Measurements from ENCODE around the gene YIPF4. TPM values are rescaled to one million over a fixed set of nuclear protein-coding genes. Genes with fewer than 3 reads are reported as not detected.

Gene YIPF4
- total RNA-seq, 2 experiments from 2014 or later = 32.1 to 40.5 TPM

Other genes starting within 250 kb of the YIPF4 start
- gene DPY30, start 238.1 kb upstream of the YIPF4 start, total RNA-seq = 10 to 100 TPM; 68.5 to 68.8 TPM
- gene SPAST, start 214.3 kb upstream of the YIPF4 start, total RNA-seq = 10 to 100 TPM; 13.5 to 14.1 TPM
- gene SLC30A6, start 112.0 kb upstream of the YIPF4 start, total RNA-seq = 10 to 100 TPM; 18.5 to 19.7 TPM
- gene NLRC4, start 13.0 kb upstream of the YIPF4 start, total RNA-seq = not detected
- 10 to 100 TPM; 68.8 to 69.6 TPM for gene BIRC6, start 79.1 kb downstream of the YIPF4 start, total RNA-seq

Measured in activated CD8-positive, alpha-beta T cell treated with anti-CD3 and anti-CD28 coated beads for 36 hours (primary cell).